GM21381 (cell line): ENCODE measurements around the gene IFNG-AS1.

Source experiments
- ATAC-seq: cut with Tn5 transposase; IDR thresholded peaks from one replicate; pipeline ENCODE4 v1.9.1; 2021; ENCODE audit warnings: mild to moderate bottlenecking, moderate library complexity; ENCODE audit not compliant: unreplicated experiment

Gene IFNG-AS1

DNA sequence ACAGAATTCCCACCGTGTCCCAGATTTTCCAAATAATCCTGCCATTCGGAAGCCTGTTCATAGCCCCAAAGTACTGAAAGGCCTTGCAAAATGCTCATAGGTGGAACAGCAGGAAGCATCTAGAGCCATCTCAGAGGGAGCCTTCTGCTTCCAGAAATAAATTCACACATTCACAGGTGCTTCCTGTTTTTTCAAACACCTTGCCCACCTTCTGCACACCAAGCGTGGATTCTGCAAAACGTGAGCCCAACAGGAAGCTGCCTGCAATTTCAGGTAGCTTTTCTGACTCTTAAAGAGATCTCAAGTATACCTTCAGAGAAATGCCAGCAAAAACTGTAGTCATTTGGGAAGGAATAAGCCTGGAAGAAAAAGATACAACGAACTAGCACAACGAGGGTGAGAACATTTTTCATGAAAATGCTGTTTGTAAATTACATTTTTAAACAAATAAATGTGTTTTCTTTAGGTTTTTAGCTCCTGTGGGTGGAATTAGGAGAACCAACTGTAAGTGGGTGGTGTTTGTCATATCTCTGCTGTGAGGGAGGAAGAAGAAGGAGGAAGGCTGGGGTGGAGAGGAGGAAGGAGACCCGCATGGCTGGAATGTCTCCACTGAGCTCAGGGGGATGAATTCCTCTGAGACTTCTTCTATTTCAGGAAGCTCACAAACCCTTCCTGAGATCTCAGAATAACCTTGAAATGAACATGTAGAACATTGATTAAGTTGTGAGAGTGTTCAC lies at the start of gene IFNG-AS1:
IFNG-AS1 (plus strand) TSS at position 264 of the 737 bp plus-strand sequence.
- ATAC-seq, result peak; percentile 47

DNA sequence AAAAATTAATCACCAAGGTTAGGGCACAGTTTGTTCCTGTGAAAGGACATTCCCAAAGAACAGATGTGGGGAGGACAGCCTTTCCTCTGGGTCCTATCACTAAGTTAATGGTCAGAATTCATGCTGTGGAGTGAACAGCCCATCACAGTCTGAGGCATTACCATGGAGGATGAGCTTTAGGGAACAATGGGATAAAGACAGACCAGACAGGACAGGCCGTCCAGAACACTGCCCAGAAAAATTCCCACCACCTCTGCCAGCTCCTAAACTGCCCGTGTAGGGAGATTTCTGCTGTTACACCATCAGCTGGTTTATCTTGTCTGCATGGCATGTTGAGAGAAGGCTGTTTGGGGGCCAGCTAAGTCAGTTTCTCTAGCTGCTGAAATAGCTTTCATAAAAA lies 49.6 kb upstream of the IFNG-AS1 start:
- ATAC-seq, result no peak

DNA sequence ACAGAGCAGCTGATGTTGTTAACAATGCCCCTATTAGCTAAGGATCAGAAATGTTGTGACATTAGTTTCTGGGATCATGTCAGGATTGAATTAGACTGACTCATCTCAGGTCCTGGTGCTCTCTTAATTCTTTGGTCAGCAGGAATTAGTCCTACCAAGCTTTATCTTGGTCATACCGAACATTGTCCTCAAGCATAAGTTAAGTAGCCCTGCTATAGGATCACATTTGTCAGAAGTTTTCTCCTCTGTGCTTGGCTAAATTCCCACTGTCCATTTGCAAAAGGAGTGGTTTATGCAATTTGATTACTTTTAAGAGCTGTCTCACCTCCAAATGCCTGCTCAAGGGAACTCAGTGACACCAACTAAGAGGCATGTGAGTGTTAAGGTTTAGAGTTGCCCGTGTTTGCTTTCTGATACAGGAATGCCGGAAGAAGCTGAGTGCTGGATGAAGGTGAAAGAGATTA lies 48.4 kb upstream of the IFNG-AS1 start:
- ATAC-seq, result no peak

DNA sequence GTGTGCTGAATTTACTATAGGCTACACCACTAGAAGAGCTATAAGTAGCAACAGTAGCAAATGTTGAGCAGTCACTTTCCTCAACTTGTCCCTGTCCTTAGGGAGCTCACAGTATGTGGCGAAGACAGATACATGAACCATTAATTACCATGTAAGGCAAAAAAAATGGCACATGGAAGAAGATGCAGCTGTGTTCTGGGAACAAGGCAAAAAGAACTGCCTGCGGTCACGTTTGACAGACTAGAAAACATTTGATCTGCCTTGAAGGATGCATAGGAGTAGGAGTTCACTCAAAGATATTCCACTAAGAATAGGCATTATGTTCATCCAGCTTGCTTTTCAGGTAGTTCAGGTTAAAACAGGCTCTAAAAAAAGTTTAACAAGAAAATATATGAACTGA lies 46.5 kb upstream of the IFNG-AS1 start:
- no peak for ATAC-seq

DNA sequence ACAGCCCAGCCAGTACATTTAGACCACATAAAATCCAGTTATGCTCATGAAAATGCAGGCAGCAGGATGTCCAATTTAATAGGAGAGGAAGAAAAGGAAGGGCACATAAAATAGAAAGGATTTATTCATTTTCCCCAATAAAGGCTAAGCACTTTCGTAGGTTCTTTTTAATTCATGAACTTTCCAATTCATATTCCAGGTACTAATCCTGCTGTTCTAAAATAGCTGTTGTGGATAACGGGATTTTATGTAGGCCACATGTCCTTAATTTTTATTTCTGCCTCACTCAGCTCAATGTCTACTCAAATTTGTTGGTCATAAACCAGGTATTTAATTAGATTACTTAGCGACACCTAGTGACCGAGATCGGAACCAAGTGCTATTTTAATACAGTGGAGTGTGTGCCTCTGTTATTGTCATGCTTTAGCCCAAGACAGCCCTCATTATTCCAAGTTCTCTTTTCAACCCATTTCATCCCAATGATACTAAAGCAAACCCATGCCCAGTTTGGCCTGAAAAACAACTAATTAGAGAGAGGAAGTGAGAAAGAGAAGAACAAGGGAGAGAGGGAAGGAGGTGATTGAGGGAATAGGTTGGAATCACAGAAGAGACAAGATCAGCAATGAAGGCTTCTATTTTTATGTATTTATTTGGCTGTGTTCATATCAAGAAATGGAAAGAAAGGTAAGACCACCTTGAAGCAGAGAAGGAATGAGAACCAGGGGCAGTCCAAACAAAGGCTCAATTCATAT lies 45.9 kb upstream of the IFNG-AS1 start:
- ATAC-seq, result no peak

DNA sequence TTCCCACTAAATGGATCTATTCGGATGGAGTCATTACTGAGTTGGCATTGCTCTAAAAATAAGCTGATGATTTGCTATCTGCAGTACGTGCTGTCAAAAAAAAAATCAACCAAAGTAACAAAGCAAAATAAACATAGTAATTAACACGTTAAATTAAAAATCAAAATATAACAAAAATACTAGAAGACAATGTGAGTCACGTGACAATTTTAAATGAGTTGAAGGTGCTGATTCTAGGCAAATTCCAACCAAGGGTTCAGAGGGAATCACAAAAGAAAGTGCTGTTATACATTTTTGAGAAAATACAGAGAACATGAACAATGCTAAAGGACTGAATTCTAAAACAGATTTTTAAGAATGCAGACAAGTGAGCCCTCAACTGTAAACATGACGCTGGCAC lies 45.2 kb upstream of the IFNG-AS1 start:
- ATAC-seq, result no peak

DNA sequence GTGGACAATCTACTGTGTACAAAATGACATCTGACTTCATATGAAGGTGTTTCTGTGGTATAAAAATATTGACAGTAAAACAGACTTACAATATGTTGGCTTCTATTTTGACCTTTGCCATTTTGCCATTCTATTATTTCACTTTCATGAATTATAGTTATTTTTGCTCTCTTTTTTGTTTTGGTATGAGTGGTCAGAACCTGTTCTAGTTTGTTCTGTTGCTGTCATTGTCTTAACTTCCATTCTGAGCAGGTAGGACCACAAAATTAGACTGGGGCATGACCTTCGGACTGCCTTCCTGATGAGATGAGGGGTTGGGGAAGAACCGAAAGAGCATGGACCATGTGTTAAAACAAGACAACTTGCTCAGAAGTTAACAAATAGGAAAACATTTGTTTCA lies 36.5 kb upstream of the IFNG-AS1 start:
- no peak for ATAC-seq

DNA sequence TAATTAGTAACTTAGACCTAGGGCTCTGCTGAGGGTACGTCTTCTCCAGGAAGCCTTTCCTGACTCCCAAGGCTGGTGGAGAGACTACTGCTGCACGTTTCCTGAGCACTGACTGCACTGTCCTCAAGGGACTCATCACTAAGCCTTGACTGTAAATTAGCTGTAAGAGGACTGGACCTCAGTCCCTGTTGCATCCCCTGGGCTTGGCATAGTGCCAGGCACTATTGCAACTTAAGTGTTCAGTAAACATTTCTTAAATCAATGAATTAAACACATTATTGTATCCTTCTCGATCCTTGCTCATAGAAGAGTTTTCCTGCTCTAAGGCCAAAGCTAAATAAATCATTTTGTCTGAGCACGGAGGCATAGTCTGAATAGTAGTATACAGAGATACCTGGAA lies 31.9 kb upstream of the IFNG-AS1 start:
- ATAC-seq, result no peak

DNA sequence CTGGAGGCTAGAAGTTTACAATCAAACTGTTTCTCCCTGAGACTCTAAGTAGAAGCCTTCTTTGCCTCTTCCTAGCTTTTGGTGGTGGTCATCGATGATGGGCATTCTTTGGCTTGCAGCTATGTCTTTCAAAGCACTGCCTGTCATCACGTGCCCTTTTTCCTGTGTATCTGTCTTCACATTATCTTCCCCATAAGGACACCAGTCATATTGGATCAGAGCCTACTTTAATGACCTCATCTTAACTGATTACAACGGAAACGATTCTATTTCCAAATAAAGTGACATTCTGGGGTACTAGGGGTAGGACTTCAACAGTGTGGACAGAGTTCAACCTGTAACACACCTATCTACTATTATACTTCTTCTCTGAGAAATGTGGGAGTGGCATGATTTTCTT lies 31.1 kb upstream of the IFNG-AS1 start:
- no peak for ATAC-seq

DNA sequence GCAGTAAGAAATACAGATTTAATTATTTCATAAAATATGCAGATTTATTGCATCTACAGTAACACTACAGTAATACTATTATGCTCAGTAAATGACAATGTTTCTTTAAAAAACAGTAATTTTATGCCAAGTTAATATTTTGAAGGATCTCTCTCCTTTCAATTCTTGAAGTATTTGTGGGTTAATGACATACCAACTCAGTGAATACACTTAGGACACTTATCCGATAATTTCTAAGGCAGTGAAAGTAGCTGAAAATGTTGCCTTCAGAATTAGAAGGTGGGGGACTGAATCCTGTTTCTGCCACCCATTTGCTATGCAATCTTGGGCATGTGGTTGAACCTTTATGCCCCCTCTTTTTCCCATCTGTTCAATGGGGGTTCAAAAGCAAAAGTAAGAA lies 24.8 kb upstream of the IFNG-AS1 start:
- ATAC-seq, result no peak

DNA sequence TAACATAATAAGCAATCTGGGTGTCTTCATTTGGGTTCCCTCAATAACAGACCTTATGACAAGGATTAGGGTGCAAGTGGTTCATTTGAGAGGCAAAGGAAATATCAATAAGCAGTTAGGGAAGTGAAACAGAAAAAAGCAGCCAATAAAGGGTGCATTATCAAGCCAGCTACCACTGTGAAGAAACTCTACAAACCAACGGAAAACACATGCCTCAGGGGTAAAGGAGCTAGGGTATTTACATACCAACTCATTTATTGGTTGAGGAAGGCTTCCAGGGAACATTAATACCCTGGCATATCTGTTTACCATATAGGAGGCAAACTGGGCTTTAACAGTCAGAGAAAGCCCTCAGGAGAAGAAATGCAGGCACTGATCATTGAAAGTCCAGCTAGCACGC lies 22.7 kb upstream of the IFNG-AS1 start:
- no peak for ATAC-seq

DNA sequence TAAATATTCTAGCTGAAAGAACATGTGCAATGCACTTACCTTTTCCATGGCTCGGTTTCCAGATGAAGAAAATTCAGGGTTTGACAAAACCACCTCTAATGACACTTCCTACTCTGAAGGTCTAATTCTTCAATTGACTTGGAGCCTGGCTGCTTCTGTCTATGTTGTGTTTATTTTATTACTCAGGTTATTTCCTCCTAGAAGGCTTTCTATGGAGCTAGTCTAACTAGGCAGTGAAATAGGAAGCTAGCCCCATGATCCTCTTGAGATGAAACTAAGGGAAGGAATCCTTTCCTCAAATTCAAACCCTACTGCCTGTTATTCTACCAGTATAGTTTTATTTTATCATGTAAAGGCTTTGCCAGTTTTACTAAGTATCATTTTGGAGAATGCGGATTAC lies 20.9 kb upstream of the IFNG-AS1 start:
- ATAC-seq, result no peak

DNA sequence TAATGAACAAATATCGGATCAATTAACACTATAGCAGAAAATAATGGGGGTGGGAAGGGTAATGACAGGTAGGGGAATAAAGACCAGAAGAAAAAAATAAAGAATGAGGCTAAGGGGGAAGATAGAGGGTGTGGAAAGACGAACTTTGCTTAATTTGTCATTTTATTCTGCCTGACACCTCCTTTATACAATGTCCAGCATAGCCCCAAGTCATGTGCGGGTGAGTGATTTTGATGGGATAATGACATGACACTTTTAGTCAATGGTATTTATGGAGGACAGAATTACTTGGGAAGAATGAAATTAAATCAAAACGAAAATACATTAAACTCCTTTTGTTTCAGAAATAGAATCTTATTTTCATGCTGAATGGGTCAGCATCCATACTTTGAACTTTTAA lies 20.5 kb upstream of the IFNG-AS1 start:
- ATAC-seq, result no peak

DNA sequence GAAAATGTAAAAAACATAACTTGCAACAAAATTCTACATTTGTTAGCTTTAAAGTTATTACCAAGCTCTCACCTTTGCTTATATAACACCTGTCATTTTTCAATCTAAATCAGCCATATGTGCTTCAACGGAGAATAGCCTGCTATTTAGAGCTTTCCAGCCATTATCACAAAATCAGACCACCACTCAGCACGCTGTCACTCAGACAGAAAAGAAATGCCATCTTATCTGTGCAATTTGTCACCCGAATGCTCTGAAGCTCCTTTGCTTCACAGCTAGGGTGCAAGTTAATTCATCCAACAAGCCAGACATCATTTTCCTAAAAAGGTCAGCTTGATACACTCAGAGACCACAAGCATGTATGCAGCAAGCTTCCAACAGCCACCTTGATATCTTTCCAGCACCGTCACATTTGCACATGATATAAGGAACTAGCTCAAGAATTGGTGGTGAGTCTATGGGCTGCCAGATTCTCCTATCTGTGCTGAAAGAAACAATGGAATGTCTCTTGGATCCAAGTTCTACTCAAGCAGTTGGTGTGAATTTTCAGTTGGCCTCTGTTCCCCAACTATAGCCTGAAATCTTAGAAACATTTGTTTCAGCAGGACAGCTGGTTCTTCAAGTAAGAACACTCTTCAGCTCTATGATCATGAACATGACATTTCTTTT lies 20.0 kb upstream of the IFNG-AS1 start:
- ATAC-seq, result no peak

DNA sequence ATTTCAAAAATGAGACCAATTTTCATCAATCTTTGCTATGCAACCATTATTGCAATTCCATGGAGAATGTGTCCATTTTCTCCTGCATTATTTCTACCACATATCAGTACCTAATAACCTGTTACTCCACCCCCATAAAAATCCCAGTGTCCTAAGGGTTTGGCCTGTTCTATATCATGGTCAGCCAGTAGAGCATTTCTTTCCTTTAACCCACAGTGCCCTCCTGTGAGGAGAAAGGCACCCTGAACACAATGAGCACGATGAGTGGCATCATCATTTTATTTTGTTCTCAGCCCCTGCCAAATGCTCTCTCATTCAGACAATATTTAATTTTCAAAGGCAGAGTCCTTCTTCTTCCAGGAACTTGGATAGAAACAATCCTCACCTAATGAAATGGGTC lies 11.6 kb upstream of the IFNG-AS1 start:
- no peak for ATAC-seq

DNA sequence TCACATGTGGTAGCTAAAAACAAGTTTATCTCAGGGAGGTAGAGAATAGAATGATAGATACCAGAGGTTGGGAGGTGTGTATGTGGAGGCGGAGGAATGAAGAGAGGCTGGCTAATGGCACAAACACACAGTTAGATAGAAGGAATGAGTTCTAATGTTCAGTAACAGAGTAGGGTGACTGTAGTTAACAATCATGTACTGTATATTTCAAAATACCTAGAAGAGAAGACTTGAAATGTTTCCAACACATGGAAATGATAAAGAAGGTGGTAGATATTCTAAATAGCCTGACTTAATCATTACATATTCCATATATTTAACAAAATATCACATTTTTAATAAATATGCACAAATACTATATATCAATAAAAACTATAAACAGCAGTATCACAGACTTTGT lies 8.9 kb upstream of the IFNG-AS1 start:
- ATAC-seq, result no peak

DNA sequence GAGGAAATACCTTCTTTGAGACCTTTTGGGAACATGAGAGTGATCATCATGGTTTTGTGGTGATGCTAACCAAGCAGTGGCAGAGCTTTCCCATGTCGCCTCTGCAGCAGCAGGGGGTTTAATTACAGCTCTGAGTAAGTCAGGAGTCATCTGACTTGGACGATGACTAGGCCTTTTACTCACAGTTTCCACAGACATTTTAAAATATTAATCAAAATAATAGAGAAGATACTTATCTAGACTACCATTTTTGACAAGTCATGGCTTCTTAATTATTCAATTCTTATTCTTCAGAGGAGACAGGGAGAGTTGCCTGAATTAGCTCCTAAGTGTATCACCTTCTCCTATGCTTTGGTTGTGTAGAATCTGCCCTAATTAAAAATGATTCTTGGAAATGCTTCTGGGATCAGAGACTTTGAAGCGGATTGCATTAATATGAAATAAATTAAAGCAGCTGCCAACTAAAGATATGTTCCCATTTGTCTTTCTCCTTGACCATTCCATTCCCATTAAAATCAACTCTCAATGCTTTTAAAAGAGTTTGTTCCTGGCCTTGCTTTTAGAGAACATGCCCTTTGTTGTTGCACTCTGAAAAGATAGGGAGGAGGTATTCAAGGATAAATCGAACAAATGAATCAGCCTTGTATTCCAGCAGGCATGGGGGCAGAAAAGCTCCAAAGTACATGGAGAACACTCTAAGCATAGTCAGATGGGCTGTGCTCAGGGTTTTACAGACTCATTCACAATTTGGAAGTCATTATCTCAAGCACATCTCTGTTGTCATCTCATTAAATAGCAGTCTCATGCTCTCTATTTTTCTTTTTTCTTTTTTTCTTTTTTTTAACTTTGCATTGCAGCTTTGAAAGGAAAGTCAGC lies 7.7 kb upstream of the IFNG-AS1 start:
- no peak for ATAC-seq

DNA sequence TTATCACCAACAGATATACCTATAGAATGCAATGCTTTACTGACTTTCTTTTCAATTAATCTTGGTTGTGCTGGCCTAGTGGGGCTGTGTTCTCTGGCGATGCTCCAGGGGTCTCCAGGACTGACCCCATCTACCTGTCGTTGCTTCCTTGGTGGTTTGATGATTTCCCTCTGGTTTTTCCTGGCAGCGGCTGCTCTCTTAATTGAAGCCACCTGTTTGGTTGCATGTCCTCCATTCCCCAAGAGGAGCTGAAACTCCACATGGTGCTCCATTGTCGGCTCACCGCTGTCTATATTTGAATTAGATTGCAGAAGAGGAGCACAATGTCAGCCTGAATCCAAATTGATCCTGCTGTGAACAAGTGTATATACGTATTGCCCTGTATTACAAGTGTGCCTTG lies 7.1 kb upstream of the IFNG-AS1 start:
- no peak for ATAC-seq

DNA sequence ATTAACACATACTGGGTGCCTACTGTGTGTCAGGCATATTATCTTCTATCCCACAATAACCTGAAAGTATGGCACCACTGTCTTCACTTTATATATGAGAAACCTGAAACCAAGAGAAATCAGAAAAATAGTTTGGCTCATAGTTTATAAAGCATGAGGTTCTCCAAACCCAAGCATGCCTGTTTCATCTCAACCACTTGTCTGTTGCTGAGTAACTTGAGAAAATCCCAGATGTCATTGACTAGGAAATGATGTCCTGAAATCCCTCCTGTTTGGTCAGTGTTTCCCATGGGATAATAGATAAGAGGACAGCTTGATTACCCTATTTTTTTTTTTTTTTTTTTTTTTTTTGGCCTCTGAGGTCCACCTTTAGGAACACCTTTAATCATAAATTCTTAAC lies 2.6 kb upstream of the IFNG-AS1 start:
- ATAC-seq, result no peak

DNA sequence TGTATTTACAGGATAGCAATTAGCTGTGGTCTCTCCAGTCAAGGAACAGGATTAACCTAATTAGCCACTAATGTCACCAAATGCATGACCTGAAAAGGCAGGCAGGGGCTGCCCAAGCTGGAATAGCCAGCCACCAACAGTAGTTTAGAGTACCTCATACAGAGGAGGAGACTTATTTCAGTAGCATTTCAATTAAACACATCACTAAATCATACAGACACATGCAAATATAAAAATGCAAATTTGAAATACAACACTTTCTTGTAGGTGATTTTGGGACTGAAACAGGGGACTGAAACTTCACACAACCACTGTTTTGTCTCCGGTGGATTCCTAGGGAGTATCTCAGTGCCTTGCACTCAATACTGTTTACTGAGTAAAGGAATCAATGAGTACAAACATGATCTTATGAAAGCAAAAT lies 636 bp upstream of the IFNG-AS1 start:
- peak; percentile 81 for ATAC-seq

DNA sequence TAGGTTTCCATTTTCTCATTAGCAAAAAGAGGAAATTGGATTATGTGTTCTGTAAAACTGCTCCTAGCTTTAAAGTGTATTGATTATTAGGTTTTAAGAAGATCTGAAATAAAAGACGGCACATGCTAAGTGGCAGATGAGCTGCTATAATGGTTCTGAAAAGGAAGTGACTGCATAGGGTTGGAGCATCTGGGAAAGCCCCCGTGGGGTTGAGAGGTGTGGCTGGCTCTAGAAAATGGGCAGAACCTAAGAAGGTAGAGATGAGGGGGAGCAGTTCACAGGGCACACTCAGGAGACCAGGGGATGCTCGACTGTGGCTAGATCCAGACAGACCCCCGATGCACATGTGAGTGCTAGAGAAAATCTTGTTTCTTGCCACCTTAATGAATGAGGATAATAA lies 1.9 kb downstream of the IFNG-AS1 start:
- peak; percentile 58 for ATAC-seq
